Activated B cell treated with CpG ODN at 0.5 μM for 24 hours (primary cell): ENCODE results near the gene EFS. TPM values are rescaled to one million over a fixed set of nuclear protein-coding genes. Genes with fewer than 3 reads are reported as not detected.

Source experiments
- ATAC-seq: fragments of 200-7000 bp; cut with Tn5 transposase; one replicate; pipeline ENCODE4 v1.10.0; 2021; ENCODE audit warnings: low read depth, mild to moderate bottlenecking, moderate library complexity
- CTCF ChIA-PET: fragments of 350-600 bp; sonication (Branson Sonifier 250); formaldehyde crosslinking; loops from one replicate; lab custom pipeline; 2021; ENCODE audit warnings: antibody characterized with exemption; lab: Charles Lee
- POLR2A ChIA-PET: fragments of 350-600 bp; sonication (Branson Sonifier 250); formaldehyde crosslinking; loops from one replicate; lab custom pipeline; 2021; ENCODE audit warnings: antibody characterized with exemption; lab: Charles Lee
- DNase-seq: peaks from one replicate; pipeline ENCODE4 v3.0.0; 2022
- H3K27ac Mint-ChIP-seq: one replicate; pipeline ENCODE4 v1.8.0; 2020; ENCODE audit warnings: mixed read lengths
- H3K27me3 Mint-ChIP-seq: one replicate; pipeline ENCODE4 v1.8.0; 2021; ENCODE audit warnings: mixed read lengths
- H3K36me3 Mint-ChIP-seq: one replicate; pipeline ENCODE4 v1.8.0; 2021; ENCODE audit warnings: low read depth, mixed read lengths
- H3K4me1 Mint-ChIP-seq: one replicate; pipeline ENCODE4 v1.8.0; 2021; ENCODE audit warnings: mixed read lengths
- H3K4me3 Mint-ChIP-seq: one replicate; pipeline ENCODE4 v1.8.0; 2020; ENCODE audit warnings: mild to moderate bottlenecking, mixed read lengths
- H3K9me3 Mint-ChIP-seq: one replicate; pipeline ENCODE4 v1.8.0; 2020; ENCODE audit warnings: mixed read lengths
- intact Hi-C: fragments of 100-400 bp; cut with micrococcal nuclease; formaldehyde crosslinking; loops from one replicate; pipeline ENCODE4 v1.15.1; 2024
- total RNA-seq: library from RNA; stranded (reverse); gene quantifications from 2 replicates; pipeline ENCODE4 v1.2.3, GENCODE V29; 2022
- TF ChIP-seq, protein P1 (sequence below): fragments of 200-600 bp; IDR thresholded peaks from one replicate; pipeline ENCODE4 v1.8.0; 2022; ENCODE audit warnings: antibody characterized with exemption, mild to moderate bottlenecking

EFS gene
- not detected in 2 replicates for total RNA-seq

DNA sequence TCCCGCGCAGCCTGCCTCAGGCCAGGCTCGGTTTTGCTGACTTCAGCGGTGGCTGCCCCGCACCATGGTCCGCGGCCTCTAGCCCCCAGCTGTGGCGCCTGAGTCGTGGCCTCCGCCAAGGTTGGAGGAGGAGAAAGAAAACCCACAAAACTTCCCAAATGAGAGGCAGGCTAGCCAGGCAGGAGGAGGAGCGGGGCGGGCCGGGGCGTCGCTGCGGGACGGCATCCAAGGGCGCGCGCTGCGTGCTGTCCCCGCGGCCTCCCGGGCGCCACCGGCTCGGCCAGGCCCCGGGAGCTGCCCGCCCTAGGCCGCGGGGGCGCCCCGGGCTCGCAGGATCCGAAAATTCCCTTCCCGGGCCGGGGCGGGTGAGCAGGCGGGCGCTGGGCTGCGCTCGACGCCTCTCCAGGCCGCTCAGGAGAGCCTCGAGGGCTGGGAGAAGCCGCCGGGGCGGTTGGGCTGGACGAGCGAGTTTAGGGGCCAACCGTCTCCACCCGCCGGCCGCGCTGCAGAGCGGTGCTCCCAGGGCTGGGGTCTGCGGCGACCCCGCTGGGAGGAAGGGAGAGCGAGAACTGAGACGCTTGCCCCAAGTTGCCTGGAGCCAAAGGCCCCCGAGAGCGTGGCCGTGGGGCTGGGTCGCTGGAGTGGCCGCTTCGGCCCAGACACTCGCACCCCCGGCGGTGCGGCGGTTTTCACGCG is at the start of gene EFS:
EFS (minus strand) TSS at position 137 of the 696 bp plus-strand sequence. CDS start 147 bp downstream, outside the sequence.
- H3K9me3 Mint-ChIP-seq: no peaks in the 10 kb centered on the region
- H3K36me3 Mint-ChIP-seq: no peaks in the 10 kb centered on the region
- DNase-seq (no peak), ATAC-seq (no peak)
- POLR2A ChIA-PET: no interaction called here
- peaks cover 41% of the 10 kb centered on the region for H3K27me3 Mint-ChIP-seq
- H3K4me3 Mint-ChIP-seq: no peak within 1 kb of the TSS
- TF ChIP-seq, protein P1, sequence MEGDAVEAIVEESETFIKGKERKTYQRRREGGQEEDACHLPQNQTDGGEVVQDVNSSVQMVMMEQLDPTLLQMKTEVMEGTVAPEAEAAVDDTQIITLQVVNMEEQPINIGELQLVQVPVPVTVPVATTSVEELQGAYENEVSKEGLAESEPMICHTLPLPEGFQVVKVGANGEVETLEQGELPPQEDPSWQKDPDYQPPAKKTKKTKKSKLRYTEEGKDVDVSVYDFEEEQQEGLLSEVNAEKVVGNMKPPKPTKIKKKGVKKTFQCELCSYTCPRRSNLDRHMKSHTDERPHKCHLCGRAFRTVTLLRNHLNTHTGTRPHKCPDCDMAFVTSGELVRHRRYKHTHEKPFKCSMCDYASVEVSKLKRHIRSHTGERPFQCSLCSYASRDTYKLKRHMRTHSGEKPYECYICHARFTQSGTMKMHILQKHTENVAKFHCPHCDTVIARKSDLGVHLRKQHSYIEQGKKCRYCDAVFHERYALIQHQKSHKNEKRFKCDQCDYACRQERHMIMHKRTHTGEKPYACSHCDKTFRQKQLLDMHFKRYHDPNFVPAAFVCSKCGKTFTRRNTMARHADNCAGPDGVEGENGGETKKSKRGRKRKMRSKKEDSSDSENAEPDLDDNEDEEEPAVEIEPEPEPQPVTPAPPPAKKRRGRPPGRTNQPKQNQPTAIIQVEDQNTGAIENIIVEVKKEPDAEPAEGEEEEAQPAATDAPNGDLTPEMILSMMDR: no peak
- H3K27ac Mint-ChIP-seq: no peak within 1 kb of the TSS
- CTCF ChIA-PET: no interaction called here
- no peaks in the 10 kb centered on the region for H3K4me1 Mint-ChIP-seq
- intact Hi-C loops: no loop called here

DNA sequence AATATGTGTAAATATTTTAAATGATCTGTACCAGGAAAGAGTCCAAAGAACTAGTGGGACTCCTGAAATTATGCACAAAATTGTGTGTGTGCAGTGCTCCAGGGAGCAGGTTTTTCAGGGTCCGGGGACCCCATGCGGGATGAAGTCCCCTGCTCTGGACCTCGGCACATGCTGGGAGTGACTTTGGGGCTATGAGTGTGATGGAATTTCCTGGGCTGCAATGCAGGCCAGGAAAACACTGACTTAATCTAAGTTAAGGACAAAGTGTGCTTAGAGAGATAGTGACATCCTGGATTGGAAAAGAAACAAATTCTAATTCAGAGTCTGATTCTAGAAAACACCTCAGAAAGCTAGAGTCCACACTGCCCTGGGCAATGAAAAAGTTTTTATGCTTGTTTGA is 49.3 kb upstream of the EFS start:
- H3K36me3 Mint-ChIP-seq: no peaks in the 10 kb centered on the region
- CTCF ChIA-PET: no interaction called here
- no peak overlapping the region for H3K27ac Mint-ChIP-seq
- intact Hi-C loops: no loop called here
- ATAC-seq (no peak), DNase-seq (no peak)
- no peak overlapping the region for H3K4me3 Mint-ChIP-seq
- POLR2A ChIA-PET: no interaction called here
- H3K27me3 Mint-ChIP-seq: peaks cover 24% of the 10 kb centered on the region
- TF ChIP-seq, protein P1: no peak
- H3K4me1 Mint-ChIP-seq: no peaks in the 10 kb centered on the region
- H3K9me3 Mint-ChIP-seq: no peaks in the 10 kb centered on the region

DNA sequence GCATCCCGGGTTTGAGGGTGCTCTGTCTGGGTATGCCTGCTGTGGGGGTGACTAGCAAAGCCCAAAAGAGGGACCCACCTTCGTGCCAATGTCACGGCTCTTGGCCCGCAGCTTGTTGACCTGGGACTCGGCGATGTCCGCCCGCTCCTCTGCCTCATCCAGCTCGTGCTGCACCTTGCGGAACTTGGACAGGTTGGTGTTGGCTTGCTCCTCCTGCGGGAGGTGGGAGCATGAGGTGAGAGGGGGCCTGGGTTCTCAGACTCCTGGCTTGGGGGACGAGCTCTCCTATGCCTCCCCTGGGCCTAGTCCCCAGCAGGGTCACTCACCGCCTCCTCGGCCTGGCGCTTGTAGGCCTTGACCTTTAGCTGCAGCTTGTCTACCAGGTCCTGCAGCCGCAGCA is 48.7 kb upstream of the EFS start:
- TF ChIP-seq, protein P1: no peak
- Mint-ChIP-seq H3K9me3 (no peaks in the 10 kb centered on the region), H3K36me3 (no peaks in the 10 kb centered on the region), H3K4me1 (no peaks in the 10 kb centered on the region), H3K4me3 (no peak overlapping the region), H3K27me3 (peaks cover 27% of the 10 kb centered on the region), H3K27ac (no peak overlapping the region)
- DNase-seq (no peak), ATAC-seq (no peak)
- ChIA-PET CTCF (no interaction called here), POLR2A (no interaction called here)
- intact Hi-C loops: no loop called here

DNA sequence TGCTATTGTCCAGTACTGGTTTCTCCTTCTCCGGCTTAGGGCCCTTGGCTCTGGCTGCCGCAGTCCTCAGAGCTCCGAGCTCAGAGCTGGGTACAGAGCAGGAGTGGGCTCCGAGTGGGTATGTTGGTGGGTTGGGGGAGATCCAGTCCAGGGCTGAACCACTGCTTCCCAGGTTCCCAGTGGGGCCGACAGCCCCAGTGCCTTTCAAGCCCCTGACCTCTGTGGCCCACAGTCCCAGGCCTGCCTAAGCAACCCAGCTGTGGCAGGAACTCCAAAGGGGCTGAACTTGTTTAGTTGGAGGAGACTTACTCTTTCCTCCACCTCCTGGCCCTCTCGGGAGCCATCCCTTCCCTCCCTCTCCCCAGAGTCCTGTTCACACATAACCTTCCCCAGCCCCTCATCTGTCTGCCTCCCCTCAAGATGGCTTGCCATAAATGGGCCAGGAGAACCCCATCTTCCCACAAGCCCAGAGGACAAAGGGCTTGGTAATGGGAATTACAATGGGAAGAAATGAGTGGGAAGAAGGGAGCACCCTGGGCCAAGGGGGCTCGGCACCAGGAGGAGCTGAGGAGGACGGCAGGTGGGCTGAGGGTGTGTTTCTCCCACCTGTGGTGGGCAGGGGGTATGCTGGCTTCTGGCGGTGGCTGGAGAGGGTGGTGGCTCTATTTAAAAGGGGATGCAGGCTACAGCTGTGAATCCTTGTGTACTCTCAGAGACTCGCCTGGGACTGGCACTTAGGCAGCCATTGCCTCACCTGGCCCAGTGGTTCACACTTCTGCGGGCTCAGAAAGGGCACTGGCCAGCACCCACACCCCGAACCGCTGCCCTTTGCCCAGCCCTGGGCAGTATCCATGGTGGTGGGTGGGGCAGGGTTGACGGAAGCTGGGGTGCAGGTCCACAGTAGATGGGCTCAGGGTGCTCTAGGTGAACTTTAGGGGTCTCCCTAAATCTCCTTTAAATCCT is 46.9 kb upstream of the EFS start:
- CTCF ChIA-PET: no interaction called here

More for the DNA sequence above, 46.9 kb upstream of the EFS start:
- intact Hi-C loops: no loop called here
- Mint-ChIP-seq H3K9me3 (no peaks in the 10 kb centered on the region), H3K27me3 (peaks cover 35% of the 10 kb centered on the region), H3K4me1 (peaks cover 1% of the 10 kb centered on the region), H3K4me3 (no peak overlapping the region), H3K36me3 (no peaks in the 10 kb centered on the region), H3K27ac (no peak overlapping the region)
- ATAC-seq (no peak), DNase-seq (no peak)
- TF ChIP-seq, protein P1: no peak
- POLR2A ChIA-PET: no interaction called here
